CD14-positive monocyte (primary cell): ENCODE measurements around the gene RGL3. TPM values are rescaled to one million over a fixed set of nuclear protein-coding genes. Genes with fewer than 3 reads are reported as not detected.
"Not testable (repeated sequence)": the region's sequence is repeated elsewhere in the genome, so short reads cannot be mapped to it uniquely, and the experiment has no call there.

Experiments used
- DNase-seq, 3 donors: peaks; one replicate each; pipeline ENCODE4 v3.0.0-alpha.2; 2011 to 2022
- H2AFZ ChIP-seq: 2 replicates; pipeline ENCODE4 v1.6.0; 2012; ENCODE audit warnings: mild to moderate bottlenecking, low read depth, low read length, inconsistent platforms; ENCODE audit not compliant: insufficient read depth, poor library complexity, severe bottlenecking
- H3K27ac ChIP-seq, 2 donors: 1 replicate in 1 of 2; 2 replicates in 1 of 2; pipeline ENCODE4 v1.5.1; 2012 to 2013; ENCODE audit warnings: low read length in 2 of 2, control low read depth in 1 of 2, inconsistent platforms in 1 of 2, low read depth in 1 of 2, mild to moderate bottlenecking in 1 of 2
- H3K27me3 ChIP-seq, 2 donors: one replicate each; pipeline versions ENCODE4 v1.6.0 to v1.6.1; 2011 to 2013; ENCODE audit warnings: low read length in 2 of 2; ENCODE audit not compliant: control insufficient read depth in 2 of 2, insufficient read depth in 2 of 2
- H3K36me3 ChIP-seq, 2 donors: replicated peaks in 1 of 2; 1 replicate in 1 of 2; 2 replicates in 1 of 2; pipeline versions ENCODE4 v1.5.1 to v1.6.1; 2012 to 2013; ENCODE audit warnings: low read length in 2 of 2, control low read depth in 1 of 2, inconsistent platforms in 1 of 2, mild to moderate bottlenecking in 1 of 2; ENCODE audit not compliant: insufficient read depth in 2 of 2, control insufficient read depth in 1 of 2
- H3K4me1 ChIP-seq, 2 donors: 1 replicate in 1 of 2; 2 replicates in 1 of 2; pipeline versions ENCODE4 v1.5.1 to v1.6.1; 2012 to 2013; ENCODE audit warnings: low read length in 2 of 2, control low read depth in 1 of 2, inconsistent platforms in 1 of 2, mild to moderate bottlenecking in 1 of 2, moderate library complexity in 1 of 2; ENCODE audit not compliant: insufficient read depth in 2 of 2, control insufficient read depth in 1 of 2
- H3K4me2 ChIP-seq: replicated peaks from 2 replicates; pipeline ENCODE3; 2012; ENCODE audit warnings: low read length, moderate library complexity, mild to moderate bottlenecking; ENCODE audit not compliant: poor library complexity, severe bottlenecking; ENCODE audit errors: extremely low read depth
- H3K4me3 ChIP-seq, 3 experiments: fragments of 200-600 bp in 1 of 3; sonication (generic) in 1 of 3; replicated peaks in 1 of 3; 1 replicate in 2 of 3; 2 replicates in 1 of 3; pipeline ENCODE4 v1.5.1; 2011 to 2013; ENCODE audit warnings: low read length in 3 of 3, mild to moderate bottlenecking in 3 of 3, control low read depth in 2 of 3, low read depth in 2 of 3, inconsistent platforms in 1 of 3, moderate library complexity in 1 of 3
- H3K79me2 ChIP-seq: 2 replicates; pipeline ENCODE4 v1.6.0; 2012; ENCODE audit warnings: mild to moderate bottlenecking, control low read depth, inconsistent platforms, low read length, moderate library complexity; ENCODE audit not compliant: insufficient read depth
- H3K9ac ChIP-seq: 2 replicates; pipeline ENCODE4 v1.6.0; 2017; ENCODE audit warnings: low read length, mild to moderate bottlenecking; ENCODE audit not compliant: insufficient read depth, poor library complexity, severe bottlenecking
- H3K9me3 ChIP-seq, 2 donors: replicated peaks in 1 of 2; 1 replicate in 1 of 2; 2 replicates in 1 of 2; pipeline versions ENCODE4 v1.5.1 to v1.6.1; 2012 to 2013; ENCODE audit warnings: low read length in 2 of 2, control low read depth in 1 of 2; ENCODE audit not compliant: control insufficient read depth in 1 of 2, insufficient read depth in 1 of 2
- H4K20me1 ChIP-seq: 2 replicates; pipeline ENCODE4 v1.6.0; 2012; ENCODE audit warnings: mild to moderate bottlenecking, low read length, control low read depth, moderate library complexity; ENCODE audit not compliant: insufficient read depth
- H3K27ac Mint-ChIP-seq, 7 donors: one replicate each; pipeline ENCODE4 v1.8.0; 2020; ENCODE audit warnings: mild to moderate bottlenecking in 7 of 7, mixed read lengths in 7 of 7, moderate library complexity in 6 of 7, inconsistent platforms in 2 of 7
- H3K27me3 Mint-ChIP-seq, 3 donors: one replicate each; pipeline ENCODE4 v1.8.0; 2021 to 2022; ENCODE audit warnings: low read depth in 3 of 3, mild to moderate bottlenecking in 3 of 3, mixed read lengths in 3 of 3, moderate library complexity in 3 of 3, inconsistent platforms in 1 of 3
- H3K36me3 Mint-ChIP-seq, 2 donors: one replicate each; pipeline ENCODE4 v1.8.0; 2020; ENCODE audit warnings: mixed read lengths in 2 of 2, inconsistent platforms in 1 of 2, mild to moderate bottlenecking in 1 of 2
- H3K4me1 Mint-ChIP-seq: one replicate; pipeline ENCODE4 v1.8.0; 2020; ENCODE audit warnings: mild to moderate bottlenecking, mixed read lengths
- H3K4me3 Mint-ChIP-seq, 2 donors: one replicate each; pipeline ENCODE4 v1.8.0; 2020; ENCODE audit warnings: mild to moderate bottlenecking in 2 of 2, mixed read lengths in 2 of 2, moderate library complexity in 1 of 2
- H3K9me3 Mint-ChIP-seq, 7 donors: one replicate each; pipeline ENCODE4 v1.8.0; 2020 to 2022; ENCODE audit warnings: mixed read lengths in 7 of 7, mild to moderate bottlenecking in 6 of 7, moderate library complexity in 6 of 7, inconsistent platforms in 2 of 7
- WGBS: methylation state at CpG from one replicate; pipeline ENCODE4 v1.1.5; 2013; ENCODE audit warnings: missing lambda C conversion rate; ENCODE audit not compliant: insufficient coverage; 5-methylcytosine and 5-hydroxymethylcytosine counted together
- intact Hi-C, 2 donors: fragments of 100-400 bp; cut with micrococcal nuclease; formaldehyde crosslinking; loops; one replicate each; pipeline versions ENCODE4 v1.15.0 to v1.15.1; 2023
- polyA plus RNA-seq, 3 donors: library from polyadenylated mRNA; depleted of rRNA in 1 of 3; unstranded in 2 of 3; stranded (reverse) in 1 of 3; fragments of 300-500 nt in 2 of 3; fragments of >200 nt in 1 of 3; fragmentation: Illumina TruSeq in 2 of 3; gene quantifications; 1 replicate in 2 of 3; 2 replicates in 1 of 3; pipeline ENCODE4 v1.2.3, GENCODE V29; 2012 to 2021
- TF ChIP-seq, protein P1 (sequence below): fragments of 200-600 bp; IDR thresholded peaks from one replicate; pipeline ENCODE4 v1.8.0; 2022; ENCODE audit warnings: antibody characterized with exemption, mild to moderate bottlenecking

Gene RGL3
- polyA plus RNA-seq, 3 donors, result 1.7 TPM; not detected in 2

DNA sequence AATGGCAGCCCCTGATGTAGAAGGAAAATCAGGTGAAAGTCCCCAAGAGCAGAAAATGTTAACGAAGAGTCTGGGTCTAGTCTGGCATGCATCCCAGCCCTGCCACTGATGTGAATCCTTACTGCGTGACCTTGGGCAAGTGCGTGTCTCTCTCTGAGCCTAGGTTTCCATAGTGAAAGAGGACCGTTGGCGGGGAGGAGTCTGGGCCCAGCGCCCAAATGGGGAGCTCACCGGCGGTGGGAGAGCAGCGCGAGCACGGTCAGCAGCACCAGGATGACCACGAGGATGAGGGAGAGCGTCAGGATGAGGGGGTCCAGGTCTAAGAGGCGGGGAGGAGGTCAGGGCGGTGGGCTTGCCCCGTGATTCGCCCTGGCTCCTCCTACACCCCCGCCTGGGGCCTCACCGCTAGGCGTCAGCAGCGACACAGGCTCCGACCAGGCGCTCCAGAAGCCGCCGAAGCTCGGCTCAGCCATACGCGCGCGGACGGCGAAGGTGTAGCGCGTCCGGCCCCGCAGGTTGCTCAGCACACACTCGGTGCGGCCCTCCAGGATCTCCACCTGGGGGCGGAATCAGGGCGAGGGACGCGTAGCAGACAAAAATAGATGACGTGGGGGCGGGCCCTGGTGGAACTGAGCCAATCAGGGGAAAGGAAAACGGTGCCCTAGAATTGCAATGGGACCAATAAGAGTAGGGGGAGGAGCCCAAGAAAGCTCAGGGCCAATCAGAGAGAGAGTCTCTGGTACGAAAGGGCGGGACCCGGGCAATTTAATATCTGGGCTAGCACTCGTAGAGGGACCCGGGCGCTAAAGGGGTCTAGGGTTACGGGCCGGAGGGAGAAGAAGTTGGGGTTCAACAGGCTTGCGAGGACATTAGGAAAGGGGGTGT is 38.2 kb downstream of the RGL3 start:
- H3K4me2 ChIP-seq, result peak overlapping the region; percentile 92
- H3K4me3 ChIP-seq, result peak overlapping the region; percentile 68 to 87 (median 72)
- H3K9me3 Mint-ChIP-seq, result peaks cover 0 to 4% (median 0%) of the 10 kb centered on the region in 7 donors
- H3K27ac Mint-ChIP-seq, result peak overlapping the region; percentile 97 to 100 (median 99)
- peak overlapping the region; percentile 83 for H3K9ac ChIP-seq
- H3K27me3 Mint-ChIP-seq, result peaks cover 16 to 28% (median 21%) of the 10 kb centered on the region in 3 donors
- under 1% methylated on average over 54 of the region's 54 CpGs for WGBS
- H2AFZ ChIP-seq, result peak overlapping the region; percentile 80
- H3K9me3 ChIP-seq, result no peaks in the 10 kb centered on the region
- H3K27ac ChIP-seq, result peak overlapping the region; percentile 81 to 95
- H3K4me1 Mint-ChIP-seq, result peaks cover 57% of the 10 kb centered on the region
- H3K4me3 Mint-ChIP-seq, result peak overlapping the region; percentile 92 to 100
- TF ChIP-seq, protein P1, sequence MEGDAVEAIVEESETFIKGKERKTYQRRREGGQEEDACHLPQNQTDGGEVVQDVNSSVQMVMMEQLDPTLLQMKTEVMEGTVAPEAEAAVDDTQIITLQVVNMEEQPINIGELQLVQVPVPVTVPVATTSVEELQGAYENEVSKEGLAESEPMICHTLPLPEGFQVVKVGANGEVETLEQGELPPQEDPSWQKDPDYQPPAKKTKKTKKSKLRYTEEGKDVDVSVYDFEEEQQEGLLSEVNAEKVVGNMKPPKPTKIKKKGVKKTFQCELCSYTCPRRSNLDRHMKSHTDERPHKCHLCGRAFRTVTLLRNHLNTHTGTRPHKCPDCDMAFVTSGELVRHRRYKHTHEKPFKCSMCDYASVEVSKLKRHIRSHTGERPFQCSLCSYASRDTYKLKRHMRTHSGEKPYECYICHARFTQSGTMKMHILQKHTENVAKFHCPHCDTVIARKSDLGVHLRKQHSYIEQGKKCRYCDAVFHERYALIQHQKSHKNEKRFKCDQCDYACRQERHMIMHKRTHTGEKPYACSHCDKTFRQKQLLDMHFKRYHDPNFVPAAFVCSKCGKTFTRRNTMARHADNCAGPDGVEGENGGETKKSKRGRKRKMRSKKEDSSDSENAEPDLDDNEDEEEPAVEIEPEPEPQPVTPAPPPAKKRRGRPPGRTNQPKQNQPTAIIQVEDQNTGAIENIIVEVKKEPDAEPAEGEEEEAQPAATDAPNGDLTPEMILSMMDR, result peak; percentile 80
- no peaks in the 10 kb centered on the region for H3K36me3 ChIP-seq
- intact Hi-C loops, result loop anchor here (5.0 kb wide), 2 partner anchors 41 to 89 kb away; no protein-coding TSS in a partner anchor
- H3K79me2 ChIP-seq, result peaks cover 46% of the 10 kb centered on the region
- H3K36me3 Mint-ChIP-seq, result peaks cover 7 to 15% of the 10 kb centered on the region in 2 donors
- peak; percentile 91 to 95 (median 92) for DNase-seq
- H3K27me3 ChIP-seq, result peaks cover 0 to 19% of the 10 kb centered on the region in 2 donors
- no peaks in the 10 kb centered on the region for H4K20me1 ChIP-seq
- H3K4me1 ChIP-seq, result peaks cover 69 to 89% of the 10 kb centered on the region in 2 donors

DNA sequence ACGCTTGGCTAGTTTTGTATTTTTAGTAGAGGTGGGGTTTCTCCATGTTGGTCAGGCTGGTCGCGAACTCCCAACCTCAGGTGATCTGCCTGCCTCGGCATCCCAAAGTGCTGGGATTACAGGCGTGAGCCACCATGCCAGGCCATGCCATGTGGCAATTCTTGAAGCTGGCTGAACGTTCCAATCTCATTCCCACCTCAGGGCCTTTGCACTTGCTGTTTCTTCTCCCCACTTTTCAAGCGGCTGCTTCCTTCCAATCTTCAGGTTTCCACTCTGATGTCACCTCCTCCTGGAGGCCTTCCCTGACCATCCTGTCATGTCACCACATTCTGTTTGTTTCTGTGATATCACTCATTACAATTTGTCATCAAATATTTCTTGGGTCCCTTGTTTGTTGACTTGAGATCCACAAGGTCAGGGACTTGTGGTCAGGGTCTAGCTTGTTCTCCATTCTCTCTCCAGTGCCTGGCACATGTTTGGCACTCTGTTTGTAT is 39.2 kb downstream of the RGL3 start:
- H3K4me3 Mint-ChIP-seq, result peak overlapping the region; percentile 92 to 100
- Histone ChIP-seq H3K36me3 (no peaks in the 10 kb centered on the region), H3K9ac (no peak overlapping the region), H3K4me2 (peak overlapping the region; percentile 92), H3K4me3 (peak overlapping the region in 1 of 3 experiments; percentile 87), H3K9me3 (no peaks in the 10 kb centered on the region), H2AFZ (no peak overlapping the region), H3K79me2 (peaks cover 55% of the 10 kb centered on the region), H3K27me3 (peaks cover 0 to 19% of the 10 kb centered on the region in 2 donors), H3K4me1 (peaks cover 76 to 97% of the 10 kb centered on the region in 2 donors), H3K27ac (peak overlapping the region in 1 of 2 donors; percentile 95), H4K20me1 (no peaks in the 10 kb centered on the region)
- H3K9me3 Mint-ChIP-seq, result peaks cover 0 to 4% (median 0%) of the 10 kb centered on the region in 7 donors
- 96% methylated on average over 6 of the region's 7 CpGs for WGBS
- no peak for DNase-seq
- TF ChIP-seq, protein P1, result no peak
- peaks cover 57% of the 10 kb centered on the region for H3K4me1 Mint-ChIP-seq
- H3K36me3 Mint-ChIP-seq, result peaks cover 7 to 15% of the 10 kb centered on the region in 2 donors
- H3K27me3 Mint-ChIP-seq, result peaks cover 16 to 28% (median 21%) of the 10 kb centered on the region in 3 donors
- peak overlapping the region; percentile 97 to 100 (median 99) for H3K27ac Mint-ChIP-seq
- intact Hi-C loops, result loop anchor here (5.0 kb wide), 2 partner anchors 42 to 88 kb away; no protein-coding TSS in a partner anchor

DNA sequence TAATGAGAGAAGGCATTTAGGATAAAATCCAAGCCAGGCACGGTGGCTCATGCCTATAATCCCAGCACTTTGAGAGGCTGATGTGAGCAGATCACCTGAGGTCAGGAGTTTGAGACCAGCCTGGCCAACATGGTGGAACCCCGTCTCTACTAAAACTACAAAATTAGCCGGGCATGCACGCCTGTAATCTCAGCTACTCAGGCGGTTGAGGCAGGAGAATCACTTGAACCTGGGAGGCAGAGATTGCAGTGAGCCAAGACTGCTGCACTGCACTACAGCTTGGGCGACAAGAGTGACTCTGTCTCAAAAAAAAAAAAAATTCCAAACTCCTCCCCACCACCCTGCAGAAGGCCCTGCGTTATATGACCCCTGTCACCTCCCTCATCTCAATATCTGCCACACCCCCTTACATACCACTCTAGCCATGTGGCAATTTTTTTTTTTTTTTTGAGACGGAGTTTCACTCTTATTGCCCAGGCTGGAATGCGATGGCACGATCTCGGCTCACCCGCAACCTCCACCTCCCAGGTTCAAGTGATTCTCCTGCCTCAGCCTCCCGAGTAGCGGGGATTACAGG is 39.8 kb downstream of the RGL3 start:
- H3K27me3 Mint-ChIP-seq, result peaks cover 16 to 26% (median 17%) of the 10 kb centered on the region in 3 donors
- H4K20me1 ChIP-seq, H3K4me3 Mint-ChIP-seq, DNase-seq, H3K9me3 ChIP-seq, intact Hi-C loops, H3K9me3 Mint-ChIP-seq, H2AFZ ChIP-seq, H3K36me3 ChIP-seq, H3K4me2 ChIP-seq, H3K9ac ChIP-seq, H3K4me3 ChIP-seq: not testable (repeated sequence)
- peaks cover 7 to 15% of the 10 kb centered on the region in 2 donors for H3K36me3 Mint-ChIP-seq
- H3K27ac Mint-ChIP-seq, result peak overlapping the region in 5 of 7 donors; percentile 50 to 100 (median 98)
- H3K27ac ChIP-seq, result peak overlapping the region in 1 of 2 donors; percentile 95
- peaks cover 75 to 96% of the 10 kb centered on the region in 2 donors for H3K4me1 ChIP-seq
- peaks cover 0 to 19% of the 10 kb centered on the region in 2 donors for H3K27me3 ChIP-seq
- peaks cover 55% of the 10 kb centered on the region for H3K79me2 ChIP-seq
- WGBS, result 88% methylated on average over 3 of the region's 14 CpGs
- H3K4me1 Mint-ChIP-seq, result peaks cover 51% of the 10 kb centered on the region
